Panc1 (cell line): ENCODE data around the gene TBC1D25. TPM values are rescaled to one million over a fixed set of nuclear protein-coding genes. Genes with fewer than 3 reads are reported as not detected.

Experiments
- ATAC-seq: fragments of 200-7000 bp; cut with Tn5 transposase; 2 replicates; pipeline ENCODE4 v1.9.1; 2020; ENCODE audit warnings: mild to moderate bottlenecking, moderate library complexity
- BruUV-seq: library from RNA; stranded (reverse); fragments of 400-500 nt; replicated peaks from 2 replicates; lab custom pipeline; 2021; lab: Mats Ljungman, UMichigan
- CTCF ChIA-PET: fragments of 300-600 bp; sonication (Branson Sonifier 250); formaldehyde crosslinking; loops from one replicate; lab custom pipeline; 2022; ENCODE audit warnings: antibody characterized with exemption; lab: Charles Lee
- POLR2A ChIA-PET: fragments of 300-600 bp; sonication (Branson Sonifier 250); formaldehyde crosslinking; loops from one replicate; lab custom pipeline; 2022; ENCODE audit warnings: antibody characterized with exemption; lab: Charles Lee
- DNase-seq: peaks from one replicate; pipeline ENCODE4 v3.0.0-alpha.2; 2010; ENCODE audit warnings: low read depth, low spot score
- H3K27ac ChIP-seq: 2 replicates; pipeline ENCODE4 v1.5.1; 2011; ENCODE audit warnings: mild to moderate bottlenecking, low read length, inconsistent platforms
- H3K27me3 ChIP-seq: fragments of 200-500 bp; sonication (Bioruptor generic); 2 replicates; pipeline ENCODE4 v1.6.0; 2014; ENCODE audit warnings: low read length, inconsistent platforms; ENCODE audit not compliant: control insufficient read depth, insufficient read depth
- H3K36me3 ChIP-seq: fragments of 200-500 bp; sonication (Bioruptor generic); 2 replicates; pipeline ENCODE4 v1.5.1; 2014; ENCODE audit warnings: inconsistent platforms, mild to moderate bottlenecking, low read length, moderate library complexity; ENCODE audit not compliant: control insufficient read depth, insufficient read depth
- H3K4me1 ChIP-seq: 2 replicates; pipeline ENCODE4 v1.5.1; 2011; ENCODE audit warnings: inconsistent platforms, mild to moderate bottlenecking, low read length, moderate library complexity; ENCODE audit not compliant: control insufficient read depth, insufficient read depth
- H3K4me3 ChIP-seq, 2 experiments: 2 replicates each; pipeline ENCODE4 v1.5.1; 2011 to 2012; ENCODE audit warnings: low read depth in 2 of 2, low read length in 2 of 2, mild to moderate bottlenecking in 2 of 2, inconsistent platforms in 1 of 2, moderate library complexity in 1 of 2
- H3K9me3 ChIP-seq: fragments of 200-500 bp; sonication (Bioruptor generic); 2 replicates; pipeline ENCODE4 v1.5.1; 2014; ENCODE audit warnings: low read depth, mild to moderate bottlenecking, inconsistent platforms, low read length, moderate library complexity; ENCODE audit not compliant: control insufficient read depth, insufficient read depth
- POLR2AphosphoS5 ChIP-seq: IDR thresholded peaks from 2 replicates; pipeline ENCODE4 v1.6.1; 2012; ENCODE audit warnings: mild to moderate bottlenecking, low read depth, low read length, moderate library complexity
- REST ChIP-seq, 2 experiments: IDR thresholded peaks; 2 replicates each; pipeline ENCODE4 v1.6.1; 2011 to 2012; ENCODE audit warnings: low read depth in 2 of 2, control low read depth in 1 of 2, low read length in 1 of 2, mild to moderate bottlenecking in 1 of 2, moderate library complexity in 1 of 2; ENCODE audit not compliant: insufficient read depth in 1 of 2
- SIN3A ChIP-seq: IDR thresholded peaks from 2 replicates; pipeline ENCODE4 v1.6.1; 2012; ENCODE audit warnings: low read depth, mild to moderate bottlenecking, low read length, moderate library complexity, borderline replicate concordance; ENCODE audit not compliant: insufficient read depth
- TCF7L2 ChIP-seq: IDR thresholded peaks from 2 replicates; pipeline ENCODE4 v1.6.1; 2011; ENCODE audit warnings: mild to moderate bottlenecking, low read depth, low read length, inconsistent platforms
- in situ Hi-C: cut with HindIII; loops from 2 replicates; pipeline ENCODE4 v1.10.0; 2016; ENCODE audit warnings: low sequenced_read_pairs, low pct_unique_long_range_greater_than_20kb
- intact Hi-C: fragments of 100-400 bp; cut with micrococcal nuclease; formaldehyde crosslinking; loops from one replicate; pipeline ENCODE4 v1.10.0; 2022; ENCODE audit not compliant: unreplicated experiment
- total RNA-seq: library from RNA; stranded (reverse); gene quantifications from one replicate; pipeline ENCODE4 v1.2.1, GENCODE V29; 2021; ENCODE audit not compliant: unreplicated experiment
- TF ChIP-seq, protein P1 (sequence below): fragments of 450-650 bp; IDR thresholded peaks from 2 replicates; pipeline ENCODE4 v1.5.1; 2017; ENCODE audit warnings: mild to moderate bottlenecking

Gene TBC1D25
- total RNA-seq, 1 experiment from 2014 or later: 29.4 TPM

- H3K27me3 ChIP-seq: no peaks in the 10 kb centered on the region
- in situ Hi-C loops: no loop called here
- intact Hi-C loops: loop anchor here (10.0 kb wide), 1 partner anchor 425 kb away; no protein-coding TSS in a partner anchor
- H3K36me3 ChIP-seq: no peaks in the 10 kb centered on the region
- no peak for TF ChIP-seq TCF7L2
- no peak for TF ChIP-seq POLR2AphosphoS5
- TF ChIP-seq SIN3A: no peak
- TF ChIP-seq, protein P1, sequence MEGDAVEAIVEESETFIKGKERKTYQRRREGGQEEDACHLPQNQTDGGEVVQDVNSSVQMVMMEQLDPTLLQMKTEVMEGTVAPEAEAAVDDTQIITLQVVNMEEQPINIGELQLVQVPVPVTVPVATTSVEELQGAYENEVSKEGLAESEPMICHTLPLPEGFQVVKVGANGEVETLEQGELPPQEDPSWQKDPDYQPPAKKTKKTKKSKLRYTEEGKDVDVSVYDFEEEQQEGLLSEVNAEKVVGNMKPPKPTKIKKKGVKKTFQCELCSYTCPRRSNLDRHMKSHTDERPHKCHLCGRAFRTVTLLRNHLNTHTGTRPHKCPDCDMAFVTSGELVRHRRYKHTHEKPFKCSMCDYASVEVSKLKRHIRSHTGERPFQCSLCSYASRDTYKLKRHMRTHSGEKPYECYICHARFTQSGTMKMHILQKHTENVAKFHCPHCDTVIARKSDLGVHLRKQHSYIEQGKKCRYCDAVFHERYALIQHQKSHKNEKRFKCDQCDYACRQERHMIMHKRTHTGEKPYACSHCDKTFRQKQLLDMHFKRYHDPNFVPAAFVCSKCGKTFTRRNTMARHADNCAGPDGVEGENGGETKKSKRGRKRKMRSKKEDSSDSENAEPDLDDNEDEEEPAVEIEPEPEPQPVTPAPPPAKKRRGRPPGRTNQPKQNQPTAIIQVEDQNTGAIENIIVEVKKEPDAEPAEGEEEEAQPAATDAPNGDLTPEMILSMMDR: no peak
- TF ChIP-seq REST (IDR thresholded peaks at IDR 0.05; ENCODE audit: insufficient read depth in 1 of 2, low read depth in 2 of 2, low read length in 1 of 2): no peak
- BruUV-seq: no TSS peak
- H3K27ac ChIP-seq: peak overlapping the region; percentile 57; the same call in 1 of the 2 replicates
- H3K4me1 ChIP-seq: no peaks in the 10 kb centered on the region
- ATAC-seq (no peak), DNase-seq (no peak)
- peak overlapping the region; percentile 73 to 84 for H3K4me3 ChIP-seq
- H3K9me3 ChIP-seq: no peaks in the 10 kb centered on the region
- ChIA-PET CTCF (no interaction called here), POLR2A (no interaction called here)
Observed at GRCh38 chrX:48509619-48510018, 29.9 kb upstream of the TBC1D25 start.

- BruUV-seq: no TSS peak
- DNase-seq: no peak
Observed at GRCh38 chrX:48511560-48511959, 28.0 kb upstream of the TBC1D25 start.

More at GRCh38 chrX:48511560-48511959, 28.0 kb upstream of the TBC1D25 start:
- Histone ChIP-seq H3K4me1 (no peaks in the 10 kb centered on the region), H3K4me3 (no peak overlapping the region), H3K27me3 (no peaks in the 10 kb centered on the region), H3K27ac (no peak overlapping the region), H3K9me3 (no peaks in the 10 kb centered on the region), H3K36me3 (no peaks in the 10 kb centered on the region)
- ChIA-PET POLR2A (no interaction called here), CTCF (no interaction called here)
- peak; percentile 65; the same call in 1 of the 2 replicates for ATAC-seq
- TF ChIP-seq POLR2AphosphoS5 (no peak), REST (IDR thresholded peaks at IDR 0.05; ENCODE audit: insufficient read depth in 1 of 2, low read depth in 2 of 2, low read length in 1 of 2) (no peak)
- TF ChIP-seq, protein P1: peak; percentile 74
- intact Hi-C loops (no loop called here), in situ Hi-C loops (no loop called here)
